ENCODE data around the gene IL34. TPM values are rescaled to one million over a fixed set of nuclear protein-coding genes. Genes with fewer than 3 reads are reported as not detected.

The IL34 gene
- total RNA-seq, 2 experiments from 2014 or later, result not detected

- no peaks in the 10 kb centered on the region for H3K27me3 Mint-ChIP-seq
- ATAC-seq, result no peak
- CTCF ChIA-PET, result interaction anchor here (0.6 kb wide), 1 partner anchor 394 kb away, joined by 3 read pairs; no protein-coding TSS in a partner anchor
These were observed 10.4 kb downstream of the IL34 start for GRCh38 chr16:70656712-70657263.

DNA sequence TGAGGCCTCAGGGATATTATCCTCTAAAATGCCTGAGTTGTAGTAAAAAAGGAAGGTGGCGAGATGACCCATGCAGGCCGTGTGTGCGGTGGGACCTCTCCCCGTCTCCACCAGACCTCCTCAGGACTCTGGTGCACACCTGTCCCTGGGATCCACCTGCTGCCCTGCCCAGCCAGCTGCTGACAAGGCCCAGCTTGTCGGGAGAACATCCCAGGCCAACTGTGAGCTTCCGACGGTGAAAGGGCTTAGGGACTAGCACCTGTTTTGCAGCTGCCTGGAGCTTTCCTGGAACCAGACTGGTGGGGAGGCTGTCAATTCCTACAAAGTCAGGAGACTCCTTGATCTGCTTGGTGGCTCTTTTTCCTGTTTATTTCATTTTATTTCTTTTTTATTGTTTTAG lies 11.6 kb downstream of the IL34 start:
- Mint-ChIP-seq H3K4me1 (peaks cover 12% of the 10 kb centered on the region), H3K27me3 (no peaks in the 10 kb centered on the region), H3K27ac (no peak overlapping the region), H3K4me3 (no peak overlapping the region), H3K9me3 (ENCODE audit: low read depth) (no peaks in the 10 kb centered on the region), H3K36me3 (no peaks in the 10 kb centered on the region)
- CTCF ChIA-PET, result interaction anchor here (1.0 to 1.3 kb wide), 2 partner anchors 80 to 113 kb away, joined by 3 read pairs; no protein-coding TSS in a partner anchor
- ATAC-seq (no peak), DNase-seq (no peak)

More at GRCh38 chr16:70656712-70657263, 10.4 kb downstream of the IL34 start:
- DNase-seq, result no peak
- Mint-ChIP-seq H3K9me3 (ENCODE audit: low read depth) (no peaks in the 10 kb centered on the region), H3K4me1 (peaks cover 12% of the 10 kb centered on the region), H3K27ac (no peak overlapping the region), H3K36me3 (no peaks in the 10 kb centered on the region), H3K4me3 (no peak overlapping the region)

GRCh38 chr16:70658921-70659320 lies 12.6 kb downstream of the IL34 start:
- no peaks in the 10 kb centered on the region for H3K9me3 Mint-ChIP-seq (ENCODE audit: low read depth)
- no peaks in the 10 kb centered on the region for H3K36me3 Mint-ChIP-seq
- ATAC-seq, result no peak
- CTCF ChIA-PET, result interaction anchor here (1.0 to 2.0 kb wide), 2 partner anchors 79 to 112 kb away, joined by 3 to 13 read pairs; no protein-coding TSS in a partner anchor
- no peaks in the 10 kb centered on the region for H3K27me3 Mint-ChIP-seq
- no peak overlapping the region for H3K27ac Mint-ChIP-seq
- no peak for DNase-seq
- H3K4me1 Mint-ChIP-seq, result peaks cover 8% of the 10 kb centered on the region
- H3K4me3 Mint-ChIP-seq, result no peak overlapping the region

DNA sequence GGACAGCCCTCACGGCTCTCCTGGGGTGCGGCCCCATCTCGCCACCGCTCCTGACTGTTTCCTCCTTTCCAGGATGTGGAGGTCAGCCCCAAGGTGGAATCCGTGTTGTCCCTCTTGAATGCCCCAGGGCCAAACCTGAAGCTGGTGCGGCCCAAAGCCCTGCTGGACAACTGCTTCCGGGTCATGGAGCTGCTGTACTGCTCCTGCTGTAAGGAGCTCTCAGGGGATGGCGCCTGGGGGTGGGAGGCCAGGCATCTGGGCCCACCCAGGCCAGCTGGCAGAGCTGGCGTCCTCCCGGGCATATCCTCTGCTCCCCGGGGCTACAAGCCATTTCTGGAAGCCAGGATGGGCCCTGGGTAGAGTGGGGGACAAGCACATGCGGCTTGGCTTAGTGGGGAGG lies 13.2 kb downstream of the IL34 start:
- CTCF ChIA-PET, result interaction anchor here (2.0 kb wide), 1 partner anchor 111 kb away, joined by 13 read pairs; no protein-coding TSS in a partner anchor
- H3K4me1 Mint-ChIP-seq, result peaks cover 4% of the 10 kb centered on the region
- ATAC-seq (no peak), DNase-seq (no peak)
- H3K4me3 Mint-ChIP-seq, result no peak overlapping the region
- H3K36me3 Mint-ChIP-seq, result no peaks in the 10 kb centered on the region
- H3K27ac Mint-ChIP-seq, result no peak overlapping the region
- no peaks in the 10 kb centered on the region for H3K27me3 Mint-ChIP-seq
- no peaks in the 10 kb centered on the region for H3K9me3 Mint-ChIP-seq (ENCODE audit: low read depth)

GRCh38 chr16:70659953-70660671 lies 13.8 kb downstream of the IL34 start:
- Mint-ChIP-seq H3K4me1 (peaks cover 4% of the 10 kb centered on the region), H3K27me3 (no peaks in the 10 kb centered on the region), H3K9me3 (ENCODE audit: low read depth) (no peaks in the 10 kb centered on the region), H3K36me3 (no peaks in the 10 kb centered on the region), H3K4me3 (no peak overlapping the region), H3K27ac (no peak overlapping the region)
- DNase-seq (no peak), ATAC-seq (no peak)
- CTCF ChIA-PET, result interaction anchor here (2.0 kb wide), 1 partner anchor 111 kb away, joined by 13 read pairs; no protein-coding TSS in a partner anchor

DNA sequence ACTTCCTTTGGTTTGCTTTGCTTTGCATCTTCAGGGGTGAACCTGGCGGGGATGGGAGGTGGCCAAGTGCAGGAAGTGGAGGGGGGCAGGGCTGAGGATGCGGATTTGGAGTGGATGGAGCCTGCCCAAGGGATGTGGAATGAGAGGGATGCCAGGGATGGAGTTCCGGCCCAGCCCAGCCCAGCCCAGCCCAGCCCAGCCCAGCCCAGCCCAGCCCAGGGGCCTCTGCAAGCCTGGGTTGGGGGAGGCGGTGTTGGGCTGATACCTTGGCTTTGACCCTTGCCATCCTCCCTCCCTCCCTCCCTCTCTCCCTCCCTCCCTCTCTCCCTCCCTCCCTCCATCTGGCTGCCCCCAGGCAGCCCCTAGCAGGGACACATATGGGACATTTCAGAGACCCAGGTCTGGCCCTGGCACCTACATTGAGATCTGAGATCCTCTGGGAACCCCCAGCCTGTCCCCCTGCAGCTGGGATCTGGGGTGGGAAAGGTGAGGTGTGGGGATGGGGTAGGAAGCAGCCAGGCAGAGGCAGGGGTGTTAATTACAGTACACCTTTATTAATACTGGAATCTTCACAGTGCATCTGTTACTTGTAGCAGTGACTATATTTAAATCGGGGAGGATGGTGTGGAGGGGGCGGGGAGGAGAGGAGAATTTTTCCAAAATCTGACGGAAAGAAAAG lies 14.5 kb downstream of the IL34 start:
- CTCF ChIA-PET, result interaction anchor here (2.0 kb wide), 1 partner anchor 110 kb away, joined by 13 read pairs; no protein-coding TSS in a partner anchor
- Mint-ChIP-seq H3K27me3 (no peaks in the 10 kb centered on the region), H3K4me3 (no peak overlapping the region), H3K36me3 (no peaks in the 10 kb centered on the region), H3K27ac (no peak overlapping the region), H3K4me1 (peaks cover 4% of the 10 kb centered on the region), H3K9me3 (ENCODE audit: low read depth) (no peaks in the 10 kb centered on the region)
- no peak for DNase-seq
- peak; percentile 40 for ATAC-seq

DNA sequence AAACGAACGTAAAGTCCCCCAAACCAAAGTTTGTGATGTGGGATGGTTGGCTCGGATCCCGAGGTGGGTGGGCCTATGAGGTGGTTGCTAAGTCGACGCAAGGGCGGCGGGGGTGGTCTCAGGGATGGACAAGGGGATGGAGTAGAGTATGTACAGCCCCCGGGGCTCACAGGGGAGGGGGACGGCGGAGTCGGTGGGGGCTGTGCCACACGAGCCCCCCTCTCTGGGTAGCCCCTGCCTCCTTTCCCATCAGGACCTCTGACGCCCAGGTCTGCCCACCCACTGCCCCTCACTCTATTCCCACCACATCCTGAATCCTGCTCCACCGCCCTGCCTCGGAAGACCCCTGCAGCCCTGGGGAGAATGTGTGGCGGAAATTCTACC lies 15.2 kb downstream of the IL34 start:
- H3K9me3 Mint-ChIP-seq (ENCODE audit: low read depth), result no peaks in the 10 kb centered on the region
- CTCF ChIA-PET, result no interaction called here
- no peak overlapping the region for H3K4me3 Mint-ChIP-seq
- H3K27ac Mint-ChIP-seq, result no peak overlapping the region
- ATAC-seq, result no peak
- no peaks in the 10 kb centered on the region for H3K27me3 Mint-ChIP-seq
- peaks cover 4% of the 10 kb centered on the region for H3K4me1 Mint-ChIP-seq
- H3K36me3 Mint-ChIP-seq, result no peaks in the 10 kb centered on the region
- DNase-seq, result no peak

- Mint-ChIP-seq H3K4me3 (no peak overlapping the region), H3K9me3 (ENCODE audit: low read depth) (no peaks in the 10 kb centered on the region), H3K36me3 (no peaks in the 10 kb centered on the region), H3K27me3 (no peaks in the 10 kb centered on the region), H3K4me1 (peaks cover 4% of the 10 kb centered on the region), H3K27ac (no peak overlapping the region)
- CTCF ChIA-PET, result no interaction called here
- ATAC-seq, result no peak
- DNase-seq, result no peak
These were observed 15.7 kb downstream of the IL34 start for GRCh38 chr16:70661918-70662641.

DNA sequence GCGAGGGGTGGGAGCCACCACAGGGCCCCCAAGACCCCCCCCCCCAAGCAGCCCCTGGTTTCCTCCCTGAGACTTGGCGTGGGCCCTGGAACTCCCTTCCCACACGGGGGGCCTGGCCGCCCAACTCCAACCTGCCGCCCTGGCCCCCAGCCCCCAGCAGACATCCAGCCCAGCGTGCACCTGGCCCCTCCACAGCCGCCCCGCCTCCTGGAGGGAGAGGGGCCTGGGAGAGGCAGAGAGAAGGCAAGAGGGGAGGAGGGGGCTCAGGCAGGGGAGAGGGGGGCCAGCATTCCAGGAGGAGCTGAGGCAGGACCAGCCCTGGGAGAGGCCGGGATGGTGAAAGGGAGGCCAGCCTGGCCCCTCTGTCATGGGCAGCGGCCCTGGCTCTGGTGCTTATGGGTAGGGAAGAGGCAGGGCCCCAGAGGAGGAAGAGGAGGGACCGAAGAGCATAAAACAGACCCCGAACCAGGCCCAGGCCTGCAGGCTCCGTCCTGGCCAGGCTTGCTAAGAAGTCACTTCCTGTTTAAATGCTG lies 16.7 kb downstream of the IL34 start:
- DNase-seq (no peak), ATAC-seq (no peak)
- H3K36me3 Mint-ChIP-seq, result no peaks in the 10 kb centered on the region
- no peak overlapping the region for H3K4me3 Mint-ChIP-seq
- CTCF ChIA-PET, result no interaction called here
- H3K27ac Mint-ChIP-seq, result no peak overlapping the region
- H3K27me3 Mint-ChIP-seq, result no peaks in the 10 kb centered on the region
- H3K4me1 Mint-ChIP-seq, result peaks cover 4% of the 10 kb centered on the region
- no peaks in the 10 kb centered on the region for H3K9me3 Mint-ChIP-seq (ENCODE audit: low read depth)

DNA sequence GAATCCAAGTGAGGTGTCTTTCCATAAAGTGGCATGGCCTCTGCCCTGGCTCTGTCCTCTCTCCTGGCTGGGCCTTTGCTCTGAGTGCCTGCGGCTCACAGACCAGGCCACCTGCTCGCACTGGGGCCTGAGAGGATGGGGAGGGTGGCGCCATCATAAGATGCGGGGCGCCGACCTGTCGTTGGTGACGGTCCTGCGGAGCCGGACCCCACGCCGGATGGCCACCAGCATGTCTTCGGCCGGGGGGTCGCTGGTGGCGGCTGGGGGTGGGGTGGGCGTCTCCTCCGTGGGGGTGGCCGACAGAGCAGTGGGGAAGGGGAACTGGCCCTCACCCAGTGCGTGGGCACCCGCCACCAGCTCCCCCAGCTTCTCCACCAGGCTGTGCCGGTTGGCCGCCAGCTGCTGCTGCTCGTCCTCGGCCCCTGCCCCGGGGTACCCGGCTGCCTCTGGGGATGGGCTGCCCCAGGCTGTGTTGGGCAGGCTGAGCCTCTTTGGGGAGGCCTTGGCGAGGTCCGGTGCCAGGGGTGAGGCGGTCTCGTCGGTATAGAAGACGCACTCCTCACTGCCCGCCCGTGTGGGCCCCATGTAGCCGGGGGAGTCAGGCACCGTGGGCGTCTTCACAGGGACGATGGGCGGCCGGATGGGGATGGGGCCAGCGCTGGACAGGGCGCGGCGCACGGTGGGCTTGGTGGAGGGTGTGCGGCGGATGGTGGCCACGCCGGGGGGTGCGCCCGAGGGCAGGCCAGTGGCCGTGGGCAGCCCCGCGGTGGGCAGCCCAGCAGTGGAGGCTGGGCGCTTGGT lies 17.4 kb downstream of the IL34 start:
- Mint-ChIP-seq H3K4me3 (no peak overlapping the region), H3K9me3 (ENCODE audit: low read depth) (no peaks in the 10 kb centered on the region), H3K27me3 (no peaks in the 10 kb centered on the region), H3K36me3 (no peaks in the 10 kb centered on the region), H3K27ac (no peak overlapping the region), H3K4me1 (peaks cover 4% of the 10 kb centered on the region)
- DNase-seq, result no peak
- CTCF ChIA-PET, result no interaction called here
- ATAC-seq, result no peak

- H3K9me3 Mint-ChIP-seq (ENCODE audit: low read depth), result no peaks in the 10 kb centered on the region
- ATAC-seq, result no peak
- H3K27ac Mint-ChIP-seq, result no peak overlapping the region
- H3K4me3 Mint-ChIP-seq, result no peak overlapping the region
- H3K4me1 Mint-ChIP-seq, result peaks cover 4% of the 10 kb centered on the region
- no peak for DNase-seq
- H3K27me3 Mint-ChIP-seq, result no peaks in the 10 kb centered on the region
- H3K36me3 Mint-ChIP-seq, result no peaks in the 10 kb centered on the region
- CTCF ChIA-PET, result no interaction called here
These were observed 18.2 kb downstream of the IL34 start for GRCh38 chr16:70664325-70665112.

- Mint-ChIP-seq H3K27ac (no peak overlapping the region), H3K4me1 (peaks cover 4% of the 10 kb centered on the region), H3K27me3 (no peaks in the 10 kb centered on the region), H3K4me3 (no peak overlapping the region), H3K9me3 (ENCODE audit: low read depth) (no peaks in the 10 kb centered on the region), H3K36me3 (no peaks in the 10 kb centered on the region)
- ATAC-seq (no peak), DNase-seq (no peak)
- CTCF ChIA-PET, result no interaction called here
These were observed 18.8 kb downstream of the IL34 start for GRCh38 chr16:70665113-70665694.
